Astrocyte of the cerebellum (primary cell): ENCODE results near the gene R3HDM2.

Source experiments
- DNase-seq: peaks from one replicate; pipeline ENCODE4 v3.0.0-alpha.2; 2011; ENCODE audit warnings: low read depth
- H3K4me3 ChIP-seq: 2 replicates; pipeline ENCODE4 v1.5.1; 2011; ENCODE audit warnings: mild to moderate bottlenecking, low read depth, low read length, moderate library complexity
- CTCF ChIP-seq: IDR thresholded peaks from 2 replicates; pipeline ENCODE4 v1.5.1; 2012; ENCODE audit warnings: low read length, low read depth, moderate library complexity, mild to moderate bottlenecking; ENCODE audit errors: missing control alignments
- in situ Hi-C: cut with HindIII; loops from 2 replicates; pipeline ENCODE4 v1.10.0; 2017; ENCODE audit warnings: low sequenced_read_pairs

Gene R3HDM2

GRCh38 chr12:57332646-57333312 lies 98.1 kb downstream of the R3HDM2 start:
- DNase-seq = no peak
- no peak for TF ChIP-seq CTCF
- no peak overlapping the region for H3K4me3 ChIP-seq
- in situ Hi-C loops = no loop called here

- no peak for DNase-seq
- TF ChIP-seq CTCF = no peak
- in situ Hi-C loops = no loop called here
- H3K4me3 ChIP-seq = no peak overlapping the region
Observed at GRCh38 chr12:57330992-57331391, 99.9 kb downstream of the R3HDM2 start.

- in situ Hi-C loops = no loop called here
- TF ChIP-seq CTCF = no peak
- no peak overlapping the region for H3K4me3 ChIP-seq
- DNase-seq = no peak
Observed at GRCh38 chr12:57329219-57329618, 101.6 kb downstream of the R3HDM2 start.

GRCh38 chr12:57325395-57325794 lies 105.4 kb downstream of the R3HDM2 start:
- no peak overlapping the region for H3K4me3 ChIP-seq
- TF ChIP-seq CTCF = no peak
- in situ Hi-C loops = no loop called here
- DNase-seq = no peak

- no peak overlapping the region for H3K4me3 ChIP-seq
- in situ Hi-C loops = loop anchor here (25.0 kb wide), 1 partner anchor 139 kb away; the partner anchor contains the start of genes GLI1 and INHBE
- DNase-seq = peak; percentile 43
- no peak for TF ChIP-seq CTCF
Observed at GRCh38 chr12:57323416-57323815, 107.4 kb downstream of the R3HDM2 start.

- H3K4me3 ChIP-seq = no peak overlapping the region
- TF ChIP-seq CTCF = no peak
- DNase-seq = no peak
- in situ Hi-C loops = loop anchor here (25.0 kb wide), 1 partner anchor 142 kb away; the partner anchor contains the start of genes GLI1 and INHBE
Observed at GRCh38 chr12:57320639-57321038, 110.2 kb downstream of the R3HDM2 start.
